CD14-positive monocyte (primary cell): ENCODE results near the gene ANKEF1. TPM values are rescaled to one million over a fixed set of nuclear protein-coding genes. Genes with fewer than 3 reads are reported as not detected.

ENCODE experiments used
- DNase-seq, 3 donors: peaks; one replicate each; pipeline ENCODE4 v3.0.0-alpha.2; 2011 to 2022
- H2AFZ ChIP-seq: 2 replicates; pipeline ENCODE4 v1.6.0; 2012; ENCODE audit warnings: mild to moderate bottlenecking, low read depth, low read length, inconsistent platforms; ENCODE audit not compliant: insufficient read depth, poor library complexity, severe bottlenecking
- H3K27ac ChIP-seq, 2 donors: 1 replicate in 1 of 2; 2 replicates in 1 of 2; pipeline ENCODE4 v1.5.1; 2012 to 2013; ENCODE audit warnings: low read length in 2 of 2, control low read depth in 1 of 2, inconsistent platforms in 1 of 2, low read depth in 1 of 2, mild to moderate bottlenecking in 1 of 2
- H3K27me3 ChIP-seq, 2 donors: one replicate each; pipeline versions ENCODE4 v1.6.0 to v1.6.1; 2011 to 2013; ENCODE audit warnings: low read length in 2 of 2; ENCODE audit not compliant: control insufficient read depth in 2 of 2, insufficient read depth in 2 of 2
- H3K36me3 ChIP-seq, 2 donors: replicated peaks in 1 of 2; 1 replicate in 1 of 2; 2 replicates in 1 of 2; pipeline versions ENCODE4 v1.5.1 to v1.6.1; 2012 to 2013; ENCODE audit warnings: low read length in 2 of 2, control low read depth in 1 of 2, inconsistent platforms in 1 of 2, mild to moderate bottlenecking in 1 of 2; ENCODE audit not compliant: insufficient read depth in 2 of 2, control insufficient read depth in 1 of 2
- H3K4me1 ChIP-seq, 2 donors: 1 replicate in 1 of 2; 2 replicates in 1 of 2; pipeline versions ENCODE4 v1.5.1 to v1.6.1; 2012 to 2013; ENCODE audit warnings: low read length in 2 of 2, control low read depth in 1 of 2, inconsistent platforms in 1 of 2, mild to moderate bottlenecking in 1 of 2, moderate library complexity in 1 of 2; ENCODE audit not compliant: insufficient read depth in 2 of 2, control insufficient read depth in 1 of 2
- H3K4me2 ChIP-seq: replicated peaks from 2 replicates; pipeline ENCODE3; 2012; ENCODE audit warnings: low read length, moderate library complexity, mild to moderate bottlenecking; ENCODE audit not compliant: poor library complexity, severe bottlenecking; ENCODE audit errors: extremely low read depth
- H3K4me3 ChIP-seq, 3 experiments: fragments of 200-600 bp in 1 of 3; sonication (generic) in 1 of 3; replicated peaks in 1 of 3; 1 replicate in 2 of 3; 2 replicates in 1 of 3; pipeline ENCODE4 v1.5.1; 2011 to 2013; ENCODE audit warnings: low read length in 3 of 3, mild to moderate bottlenecking in 3 of 3, control low read depth in 2 of 3, low read depth in 2 of 3, inconsistent platforms in 1 of 3, moderate library complexity in 1 of 3
- H3K79me2 ChIP-seq: 2 replicates; pipeline ENCODE4 v1.6.0; 2012; ENCODE audit warnings: mild to moderate bottlenecking, control low read depth, inconsistent platforms, low read length, moderate library complexity; ENCODE audit not compliant: insufficient read depth
- H3K9ac ChIP-seq: 2 replicates; pipeline ENCODE4 v1.6.0; 2017; ENCODE audit warnings: low read length, mild to moderate bottlenecking; ENCODE audit not compliant: insufficient read depth, poor library complexity, severe bottlenecking
- H3K9me3 ChIP-seq, 2 donors: replicated peaks in 1 of 2; 1 replicate in 1 of 2; 2 replicates in 1 of 2; pipeline versions ENCODE4 v1.5.1 to v1.6.1; 2012 to 2013; ENCODE audit warnings: low read length in 2 of 2, control low read depth in 1 of 2; ENCODE audit not compliant: control insufficient read depth in 1 of 2, insufficient read depth in 1 of 2
- H4K20me1 ChIP-seq: 2 replicates; pipeline ENCODE4 v1.6.0; 2012; ENCODE audit warnings: mild to moderate bottlenecking, low read length, control low read depth, moderate library complexity; ENCODE audit not compliant: insufficient read depth
- H3K27ac Mint-ChIP-seq, 7 donors: one replicate each; pipeline ENCODE4 v1.8.0; 2020; ENCODE audit warnings: mild to moderate bottlenecking in 7 of 7, mixed read lengths in 7 of 7, moderate library complexity in 6 of 7, inconsistent platforms in 2 of 7
- H3K27me3 Mint-ChIP-seq, 3 donors: one replicate each; pipeline ENCODE4 v1.8.0; 2021 to 2022; ENCODE audit warnings: low read depth in 3 of 3, mild to moderate bottlenecking in 3 of 3, mixed read lengths in 3 of 3, moderate library complexity in 3 of 3, inconsistent platforms in 1 of 3
- H3K36me3 Mint-ChIP-seq, 2 donors: one replicate each; pipeline ENCODE4 v1.8.0; 2020; ENCODE audit warnings: mixed read lengths in 2 of 2, inconsistent platforms in 1 of 2, mild to moderate bottlenecking in 1 of 2
- H3K4me1 Mint-ChIP-seq: one replicate; pipeline ENCODE4 v1.8.0; 2020; ENCODE audit warnings: mild to moderate bottlenecking, mixed read lengths
- H3K4me3 Mint-ChIP-seq, 2 donors: one replicate each; pipeline ENCODE4 v1.8.0; 2020; ENCODE audit warnings: mild to moderate bottlenecking in 2 of 2, mixed read lengths in 2 of 2, moderate library complexity in 1 of 2
- H3K9me3 Mint-ChIP-seq, 7 donors: one replicate each; pipeline ENCODE4 v1.8.0; 2020 to 2022; ENCODE audit warnings: mixed read lengths in 7 of 7, mild to moderate bottlenecking in 6 of 7, moderate library complexity in 6 of 7, inconsistent platforms in 2 of 7
- WGBS: methylation state at CpG from one replicate; pipeline ENCODE4 v1.1.5; 2013; ENCODE audit warnings: missing lambda C conversion rate; ENCODE audit not compliant: insufficient coverage; 5-methylcytosine and 5-hydroxymethylcytosine counted together
- intact Hi-C, 2 donors: fragments of 100-400 bp; cut with micrococcal nuclease; formaldehyde crosslinking; loops; one replicate each; pipeline versions ENCODE4 v1.15.0 to v1.15.1; 2023
- polyA plus RNA-seq, 3 donors: library from polyadenylated mRNA; depleted of rRNA in 1 of 3; unstranded in 2 of 3; stranded (reverse) in 1 of 3; fragments of 300-500 nt in 2 of 3; fragments of >200 nt in 1 of 3; fragmentation: Illumina TruSeq in 2 of 3; gene quantifications; 1 replicate in 2 of 3; 2 replicates in 1 of 3; pipeline ENCODE4 v1.2.3, GENCODE V29; 2012 to 2021
- TF ChIP-seq, protein P1 (sequence below): fragments of 200-600 bp; IDR thresholded peaks from one replicate; pipeline ENCODE4 v1.8.0; 2022; ENCODE audit warnings: antibody characterized with exemption, mild to moderate bottlenecking

Gene ANKEF1
- polyA plus RNA-seq, 3 donors: 0.03 to 0.15 (median 0.10) TPM

DNA sequence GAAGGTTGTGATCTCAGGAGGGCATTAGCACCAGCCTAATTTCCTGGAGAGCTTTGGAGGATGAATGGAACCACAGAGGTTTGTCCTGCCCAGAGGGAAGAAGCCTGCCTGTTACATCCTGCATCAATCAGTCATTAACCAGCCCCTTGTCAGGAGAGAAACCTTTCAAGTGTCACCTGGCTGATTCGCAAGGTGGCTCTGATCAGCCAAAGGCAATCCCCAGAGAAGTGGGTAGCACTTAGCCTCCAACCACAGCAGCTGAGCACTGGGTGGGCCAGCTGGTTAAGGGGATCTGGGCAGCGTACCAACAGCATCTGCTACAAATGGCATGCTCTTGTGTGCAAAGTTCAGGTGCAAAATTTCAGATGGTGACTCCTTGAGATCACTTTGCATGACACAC, 26.9 kb downstream of the ANKEF1 start:
- Histone ChIP-seq H3K4me2 (no peak overlapping the region), H3K9ac (no peak overlapping the region), H2AFZ (no peak overlapping the region), H3K4me1 (no peaks in the 10 kb centered on the region), H3K4me3 (no peak overlapping the region), H3K79me2 (no peaks in the 10 kb centered on the region), H4K20me1 (no peaks in the 10 kb centered on the region), H3K27ac (no peak overlapping the region), H3K27me3 (no peaks in the 10 kb centered on the region), H3K9me3 (no peaks in the 10 kb centered on the region), H3K36me3 (no peaks in the 10 kb centered on the region)
- Mint-ChIP-seq H3K4me1 (no peaks in the 10 kb centered on the region), H3K36me3 (no peaks in the 10 kb centered on the region), H3K27me3 (peaks cover 5 to 8% (median 7%) of the 10 kb centered on the region in 3 donors), H3K9me3 (peaks cover 0 to 3% (median 0%) of the 10 kb centered on the region in 7 donors), H3K27ac (no peak overlapping the region), H3K4me3 (no peak overlapping the region)
- TF ChIP-seq, protein P1, sequence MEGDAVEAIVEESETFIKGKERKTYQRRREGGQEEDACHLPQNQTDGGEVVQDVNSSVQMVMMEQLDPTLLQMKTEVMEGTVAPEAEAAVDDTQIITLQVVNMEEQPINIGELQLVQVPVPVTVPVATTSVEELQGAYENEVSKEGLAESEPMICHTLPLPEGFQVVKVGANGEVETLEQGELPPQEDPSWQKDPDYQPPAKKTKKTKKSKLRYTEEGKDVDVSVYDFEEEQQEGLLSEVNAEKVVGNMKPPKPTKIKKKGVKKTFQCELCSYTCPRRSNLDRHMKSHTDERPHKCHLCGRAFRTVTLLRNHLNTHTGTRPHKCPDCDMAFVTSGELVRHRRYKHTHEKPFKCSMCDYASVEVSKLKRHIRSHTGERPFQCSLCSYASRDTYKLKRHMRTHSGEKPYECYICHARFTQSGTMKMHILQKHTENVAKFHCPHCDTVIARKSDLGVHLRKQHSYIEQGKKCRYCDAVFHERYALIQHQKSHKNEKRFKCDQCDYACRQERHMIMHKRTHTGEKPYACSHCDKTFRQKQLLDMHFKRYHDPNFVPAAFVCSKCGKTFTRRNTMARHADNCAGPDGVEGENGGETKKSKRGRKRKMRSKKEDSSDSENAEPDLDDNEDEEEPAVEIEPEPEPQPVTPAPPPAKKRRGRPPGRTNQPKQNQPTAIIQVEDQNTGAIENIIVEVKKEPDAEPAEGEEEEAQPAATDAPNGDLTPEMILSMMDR: no peak
- DNase-seq: no peak
- intact Hi-C loops: no loop called here
- WGBS: 100% methylated on average over 1 of the region's 2 CpGs

DNA sequence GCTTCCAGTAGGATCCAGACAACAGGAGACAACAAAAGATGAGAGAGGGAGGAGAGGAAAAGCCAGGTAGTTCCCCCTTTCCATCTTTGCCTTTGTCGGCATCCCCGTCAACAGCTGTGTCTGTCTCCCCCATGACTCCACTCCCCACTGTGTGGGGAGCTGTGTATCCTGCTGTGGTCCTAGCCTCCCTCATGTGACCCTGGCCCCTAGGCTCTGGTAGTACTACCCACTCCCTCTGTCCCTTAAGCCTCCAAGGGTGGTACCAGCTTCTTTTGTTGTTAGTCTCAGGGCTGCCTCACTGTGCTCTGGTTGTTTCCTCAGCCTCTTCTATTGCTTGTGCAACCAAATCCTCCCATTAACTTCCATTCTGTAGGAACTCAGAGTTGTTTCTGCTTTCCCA, 28.7 kb downstream of the ANKEF1 start:
- Histone ChIP-seq H3K4me3 (no peak overlapping the region), H2AFZ (no peak overlapping the region), H3K27me3 (no peaks in the 10 kb centered on the region), H3K4me1 (no peaks in the 10 kb centered on the region), H3K27ac (no peak overlapping the region), H3K79me2 (no peaks in the 10 kb centered on the region), H3K9me3 (no peaks in the 10 kb centered on the region), H3K9ac (no peak overlapping the region), H3K36me3 (no peaks in the 10 kb centered on the region), H4K20me1 (no peaks in the 10 kb centered on the region), H3K4me2 (no peak overlapping the region)
- Mint-ChIP-seq H3K4me3 (no peak overlapping the region), H3K9me3 (peaks cover 0 to 4% (median 0%) of the 10 kb centered on the region in 7 donors), H3K27ac (no peak overlapping the region), H3K4me1 (no peaks in the 10 kb centered on the region), H3K36me3 (no peaks in the 10 kb centered on the region), H3K27me3 (peaks cover 5 to 8% (median 7%) of the 10 kb centered on the region in 3 donors)
- TF ChIP-seq, protein P1: no peak
- 100% methylated on average over 2 of the region's 2 CpGs for WGBS
- no peak for DNase-seq
- intact Hi-C loops: no loop called here
